SK-N-SH treated with all-trans-retinoic acid at 6 μM for 48 hours (cell line): ENCODE data around the gene TTC34.

Experiments used
- ATAC-seq: fragments of 200-7000 bp; cut with Tn5 transposase; 3 replicates; pipeline ENCODE4 v1.9.1; 2020; ENCODE audit warnings: mild to moderate bottlenecking, moderate library complexity
- ARNTL ChIP-seq: fragments of 450-650 bp; formaldehyde crosslinking; IDR thresholded peaks from 2 replicates; pipeline ENCODE4 v1.5.0; 2020; ENCODE audit warnings: low read depth, mild to moderate bottlenecking, moderate library complexity, borderline replicate concordance
- CSDC2 ChIP-seq: fragments of 250-450 bp; sonication (Bioruptor Pico); IDR thresholded peaks from 2 replicates; pipeline ENCODE4 v1.5.0; 2020; ENCODE audit warnings: mild to moderate bottlenecking, moderate library complexity
- ESRRG ChIP-seq: fragments of 250-450 bp; sonication (Bioruptor Pico); IDR thresholded peaks from 2 replicates; pipeline ENCODE4 v1.6.1; 2021; ENCODE audit warnings: mild to moderate bottlenecking
- ISL1 ChIP-seq: fragments of 250-450 bp; sonication (Bioruptor Pico); IDR thresholded peaks from 2 replicates; pipeline ENCODE4 v2.1.2; 2022; ENCODE audit warnings: mild to moderate bottlenecking, moderate library complexity
- OSR1 ChIP-seq: fragments of 250-450 bp; sonication (Bioruptor Pico); IDR thresholded peaks from 2 replicates; pipeline ENCODE4 v1.8.0; 2022; ENCODE audit warnings: moderate library complexity, mild to moderate bottlenecking, inconsistent platforms
- PPARA ChIP-seq: fragments of 250-450 bp; sonication (Bioruptor Pico); IDR thresholded peaks from 2 replicates; pipeline ENCODE4 v1.5.0; 2020; ENCODE audit warnings: mild to moderate bottlenecking, borderline replicate concordance
- RARB ChIP-seq: fragments of 250-450 bp; sonication (Bioruptor Pico); IDR thresholded peaks from 2 replicates; pipeline ENCODE4 v1.8.0; 2021; ENCODE audit warnings: mild to moderate bottlenecking, moderate library complexity
- TCF4 ChIP-seq: fragments of 250-450 bp; sonication (Bioruptor Pico); IDR thresholded peaks from 2 replicates; pipeline ENCODE4 v1.8.0; 2021; ENCODE audit warnings: mild to moderate bottlenecking, moderate library complexity, borderline replicate concordance
- TOX ChIP-seq: fragments of 250-450 bp; sonication (Bioruptor Pico); IDR thresholded peaks from 2 replicates; pipeline ENCODE4 v1.8.0; 2021; ENCODE audit warnings: mild to moderate bottlenecking, moderate library complexity, borderline replicate concordance
- ZC3H10 ChIP-seq: fragments of 250-450 bp; sonication (Bioruptor Pico); IDR thresholded peaks from 2 replicates; pipeline ENCODE4 v1.5.1; 2021; ENCODE audit warnings: mild to moderate bottlenecking, moderate library complexity
- ZFP3 ChIP-seq: fragments of 250-450 bp; sonication (Bioruptor Pico); IDR thresholded peaks from 2 replicates; pipeline ENCODE4 v1.5.0; 2020; ENCODE audit warnings: mild to moderate bottlenecking, moderate library complexity
- ZFP30 ChIP-seq: fragments of 450-650 bp; formaldehyde crosslinking; IDR thresholded peaks from 2 replicates; pipeline ENCODE4 v1.5.0; 2022; ENCODE audit warnings: mild to moderate bottlenecking, moderate library complexity
- ZNF565 ChIP-seq: fragments of 450-650 bp; formaldehyde crosslinking; conservative IDR thresholded peaks from 2 replicates; pipeline ENCODE4 v1.5.0; 2020; ENCODE audit warnings: low read depth, mild to moderate bottlenecking, moderate library complexity
- ZNF70 ChIP-seq: fragments of 450-650 bp; formaldehyde crosslinking; IDR thresholded peaks from 2 replicates; pipeline ENCODE4 v1.5.0; 2020; ENCODE audit warnings: mild to moderate bottlenecking, moderate library complexity
- ZNF8 ChIP-seq: fragments of 450-650 bp; formaldehyde crosslinking; IDR thresholded peaks from 2 replicates; pipeline ENCODE4 v1.5.0; 2020; ENCODE audit warnings: mild to moderate bottlenecking, moderate library complexity
- TF ChIP-seq, protein P1 (sequence below): fragments of 250-450 bp; sonication (Bioruptor Pico); IDR thresholded peaks from 2 replicates; pipeline ENCODE4 v1.8.0; 2020; ENCODE audit warnings: mild to moderate bottlenecking, moderate library complexity, borderline replicate concordance
- TF ChIP-seq, protein P2 (sequence below): fragments of 250-450 bp; sonication (Bioruptor Pico); IDR thresholded peaks from 2 replicates; pipeline ENCODE4 v1.5.1; 2021; ENCODE audit warnings: mild to moderate bottlenecking, moderate library complexity
- TF ChIP-seq, protein P3 (sequence below): fragments of 250-450 bp; sonication (Bioruptor Pico); IDR thresholded peaks from 2 replicates; pipeline ENCODE4 v1.5.0; 2020; ENCODE audit warnings: mild to moderate bottlenecking, moderate library complexity
- TF ChIP-seq, protein P4 (sequence below): fragments of 250-450 bp; sonication (Bioruptor Pico); IDR thresholded peaks from 2 replicates; pipeline ENCODE4 v1.5.1; 2020; ENCODE audit warnings: low read depth, mild to moderate bottlenecking, moderate library complexity
- TF ChIP-seq, protein P5 (sequence below): fragments of 250-450 bp; sonication (Bioruptor Pico); IDR thresholded peaks from 2 replicates; pipeline ENCODE4 v1.8.0; 2021; ENCODE audit warnings: low read depth, mild to moderate bottlenecking, moderate library complexity, borderline replicate concordance

TTC34 gene

DNA sequence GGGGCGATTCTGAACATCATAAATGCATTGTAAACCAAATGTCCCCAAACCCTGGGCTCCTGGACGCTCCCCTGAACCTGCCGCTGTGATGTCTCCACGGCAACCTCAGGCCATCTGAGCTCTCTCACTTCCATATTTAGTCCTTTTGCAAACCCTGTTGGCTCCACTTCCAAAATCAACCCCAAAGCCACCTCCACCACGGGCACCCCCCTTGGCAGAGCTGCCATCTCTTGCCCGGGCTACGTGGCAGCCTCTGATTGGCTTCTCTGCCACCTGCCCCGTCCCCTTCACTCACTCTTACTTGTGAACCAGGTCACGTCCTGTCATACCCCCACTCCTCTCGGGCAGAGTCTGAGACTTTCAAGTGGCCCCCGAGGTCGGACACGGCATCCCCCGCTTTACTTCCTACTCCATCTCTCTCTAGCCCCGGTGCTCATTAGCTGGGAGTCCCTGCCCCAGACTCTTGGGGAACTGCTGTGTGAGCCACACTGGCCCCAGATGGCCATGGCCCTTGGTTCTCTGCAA lies 199.1 kb downstream of the TTC34 start (continued):
- no peak for TF ChIP-seq TOX (CRISPR knock-in tag)

DNA sequence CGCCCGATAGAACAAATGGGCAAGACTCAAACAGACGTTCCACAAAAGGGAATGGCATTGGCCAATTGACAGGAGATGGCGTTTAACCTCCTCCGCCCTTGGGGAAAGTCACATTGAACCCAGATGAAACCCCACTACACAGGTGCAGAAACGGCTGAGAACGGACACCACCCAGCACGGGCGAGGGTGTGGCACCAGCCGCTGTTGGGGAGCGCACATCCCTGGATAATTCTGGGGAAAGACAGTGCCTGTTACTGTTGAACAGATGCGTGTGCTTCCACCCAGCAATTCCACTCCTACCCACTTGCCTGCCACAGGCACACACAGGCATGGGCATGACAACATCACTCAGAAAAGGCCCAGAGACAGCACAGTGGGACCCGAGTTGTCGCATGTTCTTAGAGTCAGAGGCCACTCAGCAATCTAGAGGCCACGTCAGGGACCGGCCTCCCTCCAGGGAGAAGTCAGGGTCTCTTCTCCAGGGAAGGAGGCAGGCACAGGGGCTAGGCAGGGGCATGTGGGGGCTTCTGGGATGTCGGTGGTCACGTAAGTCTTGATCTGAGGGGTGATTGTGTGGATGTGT lies 199.7 kb downstream of the TTC34 start:
- ATAC-seq, result no peak
- TF ChIP-seq, protein P1, sequence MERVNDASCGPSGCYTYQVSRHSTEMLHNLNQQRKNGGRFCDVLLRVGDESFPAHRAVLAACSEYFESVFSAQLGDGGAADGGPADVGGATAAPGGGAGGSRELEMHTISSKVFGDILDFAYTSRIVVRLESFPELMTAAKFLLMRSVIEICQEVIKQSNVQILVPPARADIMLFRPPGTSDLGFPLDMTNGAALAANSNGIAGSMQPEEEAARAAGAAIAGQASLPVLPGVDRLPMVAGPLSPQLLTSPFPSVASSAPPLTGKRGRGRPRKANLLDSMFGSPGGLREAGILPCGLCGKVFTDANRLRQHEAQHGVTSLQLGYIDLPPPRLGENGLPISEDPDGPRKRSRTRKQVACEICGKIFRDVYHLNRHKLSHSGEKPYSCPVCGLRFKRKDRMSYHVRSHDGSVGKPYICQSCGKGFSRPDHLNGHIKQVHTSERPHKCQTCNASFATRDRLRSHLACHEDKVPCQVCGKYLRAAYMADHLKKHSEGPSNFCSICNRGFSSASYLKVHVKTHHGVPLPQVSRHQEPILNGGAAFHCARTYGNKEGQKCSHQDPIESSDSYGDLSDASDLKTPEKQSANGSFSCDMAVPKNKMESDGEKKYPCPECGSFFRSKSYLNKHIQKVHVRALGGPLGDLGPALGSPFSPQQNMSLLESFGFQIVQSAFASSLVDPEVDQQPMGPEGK (CRISPR knock-in tag), result no peak
- no peak for TF ChIP-seq ESRRG (CRISPR knock-in tag)
- no peak for TF ChIP-seq ZNF8
- TF ChIP-seq ZNF70, result no peak
- TF ChIP-seq, protein P2, sequence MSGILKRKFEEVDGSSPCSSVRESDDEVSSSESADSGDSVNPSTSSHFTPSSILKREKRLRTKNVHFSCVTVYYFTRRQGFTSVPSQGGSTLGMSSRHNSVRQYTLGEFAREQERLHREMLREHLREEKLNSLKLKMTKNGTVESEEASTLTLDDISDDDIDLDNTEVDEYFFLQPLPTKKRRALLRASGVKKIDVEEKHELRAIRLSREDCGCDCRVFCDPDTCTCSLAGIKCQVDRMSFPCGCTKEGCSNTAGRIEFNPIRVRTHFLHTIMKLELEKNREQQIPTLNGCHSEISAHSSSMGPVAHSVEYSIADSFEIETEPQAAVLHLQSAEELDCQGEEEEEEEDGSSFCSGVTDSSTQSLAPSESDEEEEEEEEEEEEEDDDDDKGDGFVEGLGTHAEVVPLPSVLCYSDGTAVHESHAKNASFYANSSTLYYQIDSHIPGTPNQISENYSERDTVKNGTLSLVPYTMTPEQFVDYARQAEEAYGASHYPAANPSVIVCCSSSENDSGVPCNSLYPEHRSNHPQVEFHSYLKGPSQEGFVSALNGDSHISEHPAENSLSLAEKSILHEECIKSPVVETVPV (CRISPR knock-in tag), result no peak
- no peak for TF ChIP-seq TOX (CRISPR knock-in tag)
- TF ChIP-seq TCF4 (CRISPR knock-in tag), result no peak
- TF ChIP-seq, protein P3, sequence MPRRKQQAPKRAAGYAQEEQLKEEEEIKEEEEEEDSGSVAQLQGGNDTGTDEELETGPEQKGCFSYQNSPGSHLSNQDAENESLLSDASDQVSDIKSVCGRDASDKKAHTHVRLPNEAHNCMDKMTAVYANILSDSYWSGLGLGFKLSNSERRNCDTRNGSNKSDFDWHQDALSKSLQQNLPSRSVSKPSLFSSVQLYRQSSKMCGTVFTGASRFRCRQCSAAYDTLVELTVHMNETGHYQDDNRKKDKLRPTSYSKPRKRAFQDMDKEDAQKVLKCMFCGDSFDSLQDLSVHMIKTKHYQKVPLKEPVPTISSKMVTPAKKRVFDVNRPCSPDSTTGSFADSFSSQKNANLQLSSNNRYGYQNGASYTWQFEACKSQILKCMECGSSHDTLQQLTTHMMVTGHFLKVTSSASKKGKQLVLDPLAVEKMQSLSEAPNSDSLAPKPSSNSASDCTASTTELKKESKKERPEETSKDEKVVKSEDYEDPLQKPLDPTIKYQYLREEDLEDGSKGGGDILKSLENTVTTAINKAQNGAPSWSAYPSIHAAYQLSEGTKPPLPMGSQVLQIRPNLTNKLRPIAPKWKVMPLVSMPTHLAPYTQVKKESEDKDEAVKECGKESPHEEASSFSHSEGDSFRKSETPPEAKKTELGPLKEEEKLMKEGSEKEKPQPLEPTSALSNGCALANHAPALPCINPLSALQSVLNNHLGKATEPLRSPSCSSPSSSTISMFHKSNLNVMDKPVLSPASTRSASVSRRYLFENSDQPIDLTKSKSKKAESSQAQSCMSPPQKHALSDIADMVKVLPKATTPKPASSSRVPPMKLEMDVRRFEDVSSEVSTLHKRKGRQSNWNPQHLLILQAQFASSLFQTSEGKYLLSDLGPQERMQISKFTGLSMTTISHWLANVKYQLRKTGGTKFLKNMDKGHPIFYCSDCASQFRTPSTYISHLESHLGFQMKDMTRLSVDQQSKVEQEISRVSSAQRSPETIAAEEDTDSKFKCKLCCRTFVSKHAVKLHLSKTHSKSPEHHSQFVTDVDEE (CRISPR knock-in tag), result no peak
- TF ChIP-seq, protein P4, sequence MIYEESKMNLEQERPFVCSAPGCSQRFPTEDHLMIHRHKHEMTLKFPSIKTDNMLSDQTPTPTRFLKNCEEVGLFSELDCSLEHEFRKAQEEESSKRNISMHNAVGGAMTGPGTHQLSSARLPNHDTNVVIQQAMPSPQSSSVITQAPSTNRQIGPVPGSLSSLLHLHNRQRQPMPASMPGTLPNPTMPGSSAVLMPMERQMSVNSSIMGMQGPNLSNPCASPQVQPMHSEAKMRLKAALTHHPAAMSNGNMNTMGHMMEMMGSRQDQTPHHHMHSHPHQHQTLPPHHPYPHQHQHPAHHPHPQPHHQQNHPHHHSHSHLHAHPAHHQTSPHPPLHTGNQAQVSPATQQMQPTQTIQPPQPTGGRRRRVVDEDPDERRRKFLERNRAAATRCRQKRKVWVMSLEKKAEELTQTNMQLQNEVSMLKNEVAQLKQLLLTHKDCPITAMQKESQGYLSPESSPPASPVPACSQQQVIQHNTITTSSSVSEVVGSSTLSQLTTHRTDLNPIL (CRISPR knock-in tag), result no peak
- no peak for TF ChIP-seq ARNTL (CRISPR knock-in tag)
- TF ChIP-seq ZC3H10 (CRISPR knock-in tag), result no peak

DNA sequence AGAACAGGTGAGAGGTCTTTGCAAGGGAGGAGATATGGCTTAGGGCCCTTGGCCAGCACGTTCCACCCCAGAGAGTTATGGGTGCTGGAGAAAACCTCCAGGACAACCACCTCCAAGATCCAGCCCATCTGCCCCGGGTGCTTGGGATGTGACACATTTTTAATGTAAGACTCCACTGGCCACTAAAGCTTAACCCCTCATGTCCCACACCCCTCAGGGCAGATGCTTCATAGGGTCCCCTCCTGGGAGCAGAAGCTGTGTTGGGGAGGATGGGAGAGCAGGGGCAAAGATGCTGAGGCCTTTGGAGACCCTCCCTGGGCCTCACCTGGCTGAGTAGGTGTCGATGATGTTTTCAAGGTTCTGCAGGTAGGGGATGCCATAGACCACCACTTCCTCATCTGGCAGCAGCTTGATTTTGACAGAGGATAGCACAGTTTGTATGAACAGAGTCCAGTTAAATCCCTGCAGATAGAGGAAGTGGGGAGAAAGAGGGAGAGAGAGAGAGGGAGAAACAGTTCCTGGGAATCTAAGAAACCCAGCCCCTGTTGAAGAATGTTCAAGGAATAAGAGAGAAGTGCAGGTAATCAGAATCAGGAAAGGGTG lies 203.1 kb downstream of the TTC34 start:
- no peak for ATAC-seq

DNA sequence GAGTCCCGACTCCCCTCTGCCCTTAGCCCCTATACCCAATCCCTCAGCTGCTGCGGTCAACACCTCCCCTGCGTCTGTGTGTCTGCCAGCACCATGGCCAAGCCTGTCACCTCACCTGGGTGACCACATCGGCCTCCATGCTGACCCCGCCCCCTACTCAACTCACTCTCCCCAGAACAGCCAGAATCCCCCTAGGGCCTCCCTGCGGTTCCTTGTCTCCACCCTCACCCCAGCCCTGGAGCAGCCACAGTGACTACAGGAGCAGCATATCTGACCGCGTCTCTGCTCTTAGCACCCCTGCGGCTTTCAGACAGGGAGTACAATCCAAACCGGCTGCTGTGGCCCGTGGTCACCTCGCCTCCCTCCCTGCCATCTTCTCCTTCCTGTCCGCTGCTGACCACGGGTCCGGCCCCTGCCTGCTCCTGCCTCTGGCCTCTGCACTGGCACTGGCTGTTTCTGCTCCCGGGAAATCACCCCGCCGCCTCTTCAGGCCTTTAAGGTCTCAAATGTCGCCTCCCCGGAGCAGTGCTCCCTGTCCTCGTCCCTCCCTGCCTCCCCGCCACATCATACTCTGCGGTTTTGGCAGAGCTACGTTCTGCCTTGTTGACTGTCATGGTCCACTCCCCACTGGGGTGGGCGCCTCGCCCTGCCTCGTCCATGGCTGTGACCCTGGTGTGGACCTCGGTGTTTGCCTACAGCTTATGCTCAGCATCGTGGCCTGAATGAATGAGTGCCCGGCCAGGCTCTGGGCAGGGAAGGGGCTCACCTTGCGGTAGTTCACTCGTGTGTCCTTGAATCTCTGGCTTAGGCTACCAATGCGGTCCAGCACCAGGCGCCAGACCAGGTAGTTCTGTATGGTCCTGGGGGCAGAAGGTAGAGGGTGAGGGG lies 203.8 kb downstream of the TTC34 start:
- ATAC-seq, result no peak
- TF ChIP-seq ZNF565 (CRISPR knock-in tag), result no peak
- TF ChIP-seq ISL1 (CRISPR knock-in tag), result no peak
- no peak for TF ChIP-seq TCF4 (CRISPR knock-in tag)
- no peak for TF ChIP-seq ZNF70
- TF ChIP-seq ZFP30, result no peak
- no peak for TF ChIP-seq PPARA (CRISPR knock-in tag)
- no peak for TF ChIP-seq TOX (CRISPR knock-in tag)
- TF ChIP-seq CSDC2 (CRISPR knock-in tag), result no peak
- TF ChIP-seq, protein P3 (CRISPR knock-in tag), result no peak

More for the DNA sequence above, 203.1 kb downstream of the TTC34 start:
- no peak for TF ChIP-seq ISL1 (CRISPR knock-in tag)
- TF ChIP-seq ZNF565 (CRISPR knock-in tag), result no peak
- no peak for TF ChIP-seq PPARA (CRISPR knock-in tag)
- no peak for TF ChIP-seq OSR1
- TF ChIP-seq CSDC2 (CRISPR knock-in tag), result no peak
- TF ChIP-seq TCF4 (CRISPR knock-in tag), result no peak
- TF ChIP-seq, protein P5, sequence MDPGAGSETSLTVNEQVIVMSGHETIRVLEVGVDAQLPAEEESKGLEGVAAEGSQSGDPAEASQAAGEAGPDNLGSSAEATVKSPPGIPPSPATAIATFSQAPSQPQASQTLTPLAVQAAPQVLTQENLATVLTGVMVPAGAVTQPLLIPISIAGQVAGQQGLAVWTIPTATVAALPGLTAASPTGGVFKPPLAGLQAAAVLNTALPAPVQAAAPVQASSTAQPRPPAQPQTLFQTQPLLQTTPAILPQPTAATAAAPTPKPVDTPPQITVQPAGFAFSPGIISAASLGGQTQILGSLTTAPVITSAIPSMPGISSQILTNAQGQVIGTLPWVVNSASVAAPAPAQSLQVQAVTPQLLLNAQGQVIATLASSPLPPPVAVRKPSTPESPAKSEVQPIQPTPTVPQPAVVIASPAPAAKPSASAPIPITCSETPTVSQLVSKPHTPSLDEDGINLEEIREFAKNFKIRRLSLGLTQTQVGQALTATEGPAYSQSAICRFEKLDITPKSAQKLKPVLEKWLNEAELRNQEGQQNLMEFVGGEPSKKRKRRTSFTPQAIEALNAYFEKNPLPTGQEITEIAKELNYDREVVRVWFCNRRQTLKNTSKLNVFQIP (CRISPR knock-in tag), result no peak
- TF ChIP-seq RARB (CRISPR knock-in tag), result no peak
- TF ChIP-seq ZFP3 (CRISPR knock-in tag), result no peak
- TF ChIP-seq, all 23 proteins: peak for 0
